Right atrium auricular region (tissue), 2 donors: ENCODE measurements around the gene ZBTB25. TPM values are rescaled to one million over a fixed set of nuclear protein-coding genes. Genes with fewer than 3 reads are reported as not detected.

Source experiments
- DNase-seq: peaks from one replicate; pipeline ENCODE4 v3.0.0-alpha.2; 2019; ENCODE audit warnings: low spot score
- H3K27ac ChIP-seq, 2 donors: fragments of 200-600 bp; sonication (generic); 1 replicate in 1 of 2; 2 replicates in 1 of 2; pipeline ENCODE4 v1.5.1; 2016 to 2019
- H3K27me3 ChIP-seq, 2 donors: fragments of 200-600 bp; sonication (generic); one replicate each; pipeline versions ENCODE4 v1.5.1 to v1.6.0; 2017 to 2019
- H3K36me3 ChIP-seq: fragments of 200-600 bp; sonication (generic); one replicate; pipeline ENCODE4 v1.5.1; 2016
- H3K4me1 ChIP-seq, 2 donors: fragments of 200-600 bp; sonication (generic); one replicate each; pipeline versions ENCODE4 v1.5.1 to v1.6.0; 2017 to 2019
- H3K4me3 ChIP-seq, 2 donors: fragments of 200-600 bp; sonication (generic); 1 replicate in 1 of 2; 2 replicates in 1 of 2; pipeline ENCODE4 v1.5.1; 2017 to 2019; ENCODE audit warnings: mild to moderate bottlenecking in 1 of 2, moderate library complexity in 1 of 2
- H3K9me3 ChIP-seq, 2 donors: fragments of 200-600 bp; sonication (generic); one replicate each; pipeline ENCODE4 v1.5.1; 2019
- total RNA-seq, 2 donors: library from RNA; depleted of rRNA; stranded (reverse); fragments of >200 nt; gene quantifications; one replicate each; pipeline ENCODE4 v1.1.0, GENCODE V29; 2016
- TF ChIP-seq, protein P1 (sequence below), 2 donors: fragments of 200-600 bp; sonication (generic); IDR thresholded peaks; one replicate each; pipeline ENCODE4 v1.5.1; 2019; ENCODE audit warnings: antibody characterized with exemption in 2 of 2

Gene ZBTB25
- total RNA-seq, 2 donors from 2014 or later: 5.0 to 9.2 TPM

- Histone ChIP-seq H3K9me3 (no peaks in the 10 kb centered on the region), H3K36me3 (no peaks in the 10 kb centered on the region), H3K27ac (no peak overlapping the region), H3K4me3 (no peak overlapping the region), H3K27me3 (no peaks in the 10 kb centered on the region), H3K4me1 (peaks cover 0 to 26% of the 10 kb centered on the region in 2 donors)
- DNase-seq: no peak
- TF ChIP-seq, protein P1, sequence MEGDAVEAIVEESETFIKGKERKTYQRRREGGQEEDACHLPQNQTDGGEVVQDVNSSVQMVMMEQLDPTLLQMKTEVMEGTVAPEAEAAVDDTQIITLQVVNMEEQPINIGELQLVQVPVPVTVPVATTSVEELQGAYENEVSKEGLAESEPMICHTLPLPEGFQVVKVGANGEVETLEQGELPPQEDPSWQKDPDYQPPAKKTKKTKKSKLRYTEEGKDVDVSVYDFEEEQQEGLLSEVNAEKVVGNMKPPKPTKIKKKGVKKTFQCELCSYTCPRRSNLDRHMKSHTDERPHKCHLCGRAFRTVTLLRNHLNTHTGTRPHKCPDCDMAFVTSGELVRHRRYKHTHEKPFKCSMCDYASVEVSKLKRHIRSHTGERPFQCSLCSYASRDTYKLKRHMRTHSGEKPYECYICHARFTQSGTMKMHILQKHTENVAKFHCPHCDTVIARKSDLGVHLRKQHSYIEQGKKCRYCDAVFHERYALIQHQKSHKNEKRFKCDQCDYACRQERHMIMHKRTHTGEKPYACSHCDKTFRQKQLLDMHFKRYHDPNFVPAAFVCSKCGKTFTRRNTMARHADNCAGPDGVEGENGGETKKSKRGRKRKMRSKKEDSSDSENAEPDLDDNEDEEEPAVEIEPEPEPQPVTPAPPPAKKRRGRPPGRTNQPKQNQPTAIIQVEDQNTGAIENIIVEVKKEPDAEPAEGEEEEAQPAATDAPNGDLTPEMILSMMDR (IDR thresholded peaks at IDR 0.05): no peak
Observed at GRCh38 chr14:64496764-64497163, 6.9 kb downstream of the ZBTB25 start.

DNA sequence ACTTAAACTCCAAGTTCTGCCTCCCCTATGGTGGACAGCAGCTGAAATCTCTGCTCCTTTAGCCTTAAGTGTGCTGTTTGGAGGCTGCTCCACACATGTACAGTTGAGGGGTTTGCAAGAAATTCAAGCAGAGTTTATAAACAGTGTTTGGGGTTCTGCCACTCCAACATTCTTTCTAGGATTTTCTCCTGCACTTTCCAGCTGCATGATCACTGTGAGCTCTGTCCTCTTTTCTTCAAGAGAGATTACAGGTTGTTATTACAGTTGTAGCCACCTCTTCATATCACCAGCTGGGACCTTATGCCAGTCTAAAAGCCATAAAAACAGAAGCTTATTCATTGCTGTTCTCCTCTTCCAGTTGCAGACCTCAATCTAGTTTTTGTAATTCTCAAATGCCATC, 8.4 kb downstream of the ZBTB25 start:
- H3K27ac ChIP-seq: no peak overlapping the region
- H3K4me3 ChIP-seq: no peak overlapping the region
- H3K36me3 ChIP-seq: no peaks in the 10 kb centered on the region
- DNase-seq: no peak
- H3K9me3 ChIP-seq: no peaks in the 10 kb centered on the region
- H3K27me3 ChIP-seq: no peaks in the 10 kb centered on the region
- TF ChIP-seq, protein P1 (IDR thresholded peaks at IDR 0.05): no peak
- peaks cover 0 to 12% of the 10 kb centered on the region in 2 donors for H3K4me1 ChIP-seq

- Histone ChIP-seq H3K36me3 (peaks cover 15% of the 10 kb centered on the region), H3K27ac (peak overlapping the region in 1 of 2 donors; percentile 24), H3K4me3 (no peak overlapping the region), H3K27me3 (no peaks in the 10 kb centered on the region), H3K4me1 (peaks cover 0 to 12% of the 10 kb centered on the region in 2 donors), H3K9me3 (no peaks in the 10 kb centered on the region)
- no peak for DNase-seq
- TF ChIP-seq, protein P1 (IDR thresholded peaks at IDR 0.05): no peak
Observed at GRCh38 chr14:64493455-64493854, 10.2 kb downstream of the ZBTB25 start.

DNA sequence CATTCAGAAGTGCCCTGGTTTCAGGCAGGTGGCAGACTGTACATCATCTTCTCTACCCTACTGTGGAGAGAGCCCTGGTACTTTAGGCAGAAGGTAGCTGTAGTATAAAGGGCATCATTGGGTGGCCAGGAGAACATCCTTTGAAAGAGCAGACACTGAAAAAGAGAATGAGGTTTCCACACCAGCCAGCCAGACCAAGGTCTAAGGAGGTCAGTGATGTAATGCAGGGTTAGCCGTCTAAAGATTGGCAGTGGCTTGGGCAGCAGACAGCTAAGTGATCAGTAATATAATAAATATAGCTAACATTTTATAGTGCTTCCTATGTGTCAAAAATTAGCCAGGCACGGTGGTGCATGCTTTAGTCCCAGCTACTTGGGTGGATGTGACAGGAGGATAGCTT, 12.0 kb downstream of the ZBTB25 start:
- no peak for DNase-seq
- Histone ChIP-seq H3K9me3 (no peaks in the 10 kb centered on the region), H3K36me3 (peaks cover 32% of the 10 kb centered on the region), H3K27me3 (no peaks in the 10 kb centered on the region), H3K4me1 (peaks cover 0 to 7% of the 10 kb centered on the region in 2 donors), H3K4me3 (no peak overlapping the region), H3K27ac (no peak overlapping the region)
- TF ChIP-seq, protein P1 (IDR thresholded peaks at IDR 0.05): no peak

GRCh38 chr14:64488590-64489099, 15.0 kb downstream of the ZBTB25 start:
- TF ChIP-seq, protein P1 (IDR thresholded peaks at IDR 0.05): no peak
- H3K4me3 ChIP-seq: no peak overlapping the region
- DNase-seq: no peak

GRCh38 chr14:64478634-64479250, 24.9 kb downstream of the ZBTB25 start:
- no peaks in the 10 kb centered on the region for H3K27me3 ChIP-seq
- no peak for DNase-seq
- H3K4me1 ChIP-seq: no peaks in the 10 kb centered on the region
- H3K36me3 ChIP-seq: no peaks in the 10 kb centered on the region
- no peak overlapping the region for H3K4me3 ChIP-seq
- no peaks in the 10 kb centered on the region for H3K9me3 ChIP-seq
- TF ChIP-seq, protein P1 (IDR thresholded peaks at IDR 0.05): peak; percentile 34 to 61
- no peak overlapping the region for H3K27ac ChIP-seq

More at GRCh38 chr14:64488590-64489099, 15.0 kb downstream of the ZBTB25 start:
- Histone ChIP-seq H3K36me3 (peaks cover 43% of the 10 kb centered on the region), H3K4me1 (peaks cover 0 to 7% of the 10 kb centered on the region in 2 donors), H3K9me3 (no peaks in the 10 kb centered on the region), H3K27me3 (no peaks in the 10 kb centered on the region), H3K27ac (no peak overlapping the region)
